ENCODE results near the gene KIAA0513.
A peak's percentile ranks its signal among the peaks of the same experiment; 100 is the strongest.

Gene KIAA0513

DNA sequence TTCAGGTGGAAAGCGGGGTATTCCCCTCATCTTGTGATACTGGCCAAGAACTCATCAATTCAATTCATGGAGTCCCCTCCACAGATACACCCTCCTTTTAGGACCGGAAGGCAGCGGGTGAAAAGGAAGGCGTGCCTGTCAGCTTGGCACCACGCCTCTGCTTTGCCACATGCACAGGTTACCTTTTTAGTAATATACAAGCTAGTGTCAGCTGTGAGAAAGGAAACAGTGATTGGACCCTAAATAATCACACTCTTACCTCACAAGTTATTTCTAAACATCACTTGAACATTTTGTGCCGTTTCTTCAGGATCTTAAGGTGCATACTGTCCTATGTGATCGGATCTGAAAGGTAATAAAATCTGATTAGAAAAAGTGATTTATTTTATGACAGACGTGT, 31.9 kb upstream of the KIAA0513 start:
- Histone ChIP-seq H3K4me3 (ENCODE audit: low read depth, low read length) (no peak overlapping the region), H3K9me3 (ENCODE audit: control insufficient read depth, insufficient read depth, low read length) (no peaks in the 10 kb centered on the region), H3K36me3 (ENCODE audit: control insufficient read depth, insufficient read depth, low read length) (peaks cover 11% of the 10 kb centered on the region), H3K4me1 (ENCODE audit: control insufficient read depth, insufficient read depth, low read length) (no peaks in the 10 kb centered on the region), H3K27me3 (ENCODE audit: control insufficient read depth, insufficient read depth, low read length) (no peaks in the 10 kb centered on the region), H3K9ac (ENCODE audit: low read depth, low read length) (no peak overlapping the region)

DNA sequence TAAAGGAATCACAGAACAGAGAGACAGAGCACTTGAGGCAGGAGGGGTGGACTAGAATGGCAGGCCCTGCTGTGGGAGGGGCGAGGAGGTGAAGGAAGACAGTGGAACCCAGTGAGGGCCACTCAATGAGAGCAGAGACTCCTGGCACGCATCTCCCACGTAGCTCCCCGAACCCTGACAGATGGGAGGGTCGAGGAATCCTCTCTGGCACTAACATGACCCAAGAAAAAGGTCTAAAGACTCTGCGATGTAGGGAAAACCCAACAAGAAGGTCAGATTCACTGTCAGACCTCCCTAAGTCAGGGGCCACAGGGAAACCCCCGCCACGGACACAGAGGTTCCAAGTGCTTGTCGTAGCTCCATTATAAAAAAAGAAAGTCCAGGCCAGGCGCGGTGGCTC, 31.2 kb upstream of the KIAA0513 start:
- Histone ChIP-seq H3K36me3 (ENCODE audit: control insufficient read depth, insufficient read depth, low read length) (peaks cover 11% of the 10 kb centered on the region), H3K9ac (ENCODE audit: low read depth, low read length) (no peak overlapping the region), H3K4me1 (ENCODE audit: control insufficient read depth, insufficient read depth, low read length) (no peaks in the 10 kb centered on the region), H3K4me3 (ENCODE audit: low read depth, low read length) (no peak overlapping the region), H3K27me3 (ENCODE audit: control insufficient read depth, insufficient read depth, low read length) (no peaks in the 10 kb centered on the region), H3K9me3 (ENCODE audit: control insufficient read depth, insufficient read depth, low read length) (no peaks in the 10 kb centered on the region)

- H3K4me3 ChIP-seq (ENCODE audit: low read depth, low read length), result no peak overlapping the region
- peaks cover 11% of the 10 kb centered on the region for H3K4me1 ChIP-seq (ENCODE audit: control insufficient read depth, insufficient read depth, low read length)
- no peaks in the 10 kb centered on the region for H3K9me3 ChIP-seq (ENCODE audit: control insufficient read depth, insufficient read depth, low read length)
- no peak overlapping the region for H3K9ac ChIP-seq (ENCODE audit: low read depth, low read length)
- peaks cover 7% of the 10 kb centered on the region for H3K36me3 ChIP-seq (ENCODE audit: control insufficient read depth, insufficient read depth, low read length)
- no peaks in the 10 kb centered on the region for H3K27me3 ChIP-seq (ENCODE audit: control insufficient read depth, insufficient read depth, low read length)
Observed at GRCh38 chr16:84999200-84999599, 28.4 kb upstream of the KIAA0513 start.

- Histone ChIP-seq H3K36me3 (ENCODE audit: control insufficient read depth, insufficient read depth, low read length) (peaks cover under 1% of the 10 kb centered on the region), H3K9ac (ENCODE audit: low read depth, low read length) (no peak overlapping the region), H3K4me3 (ENCODE audit: low read depth, low read length) (no peak overlapping the region), H3K9me3 (ENCODE audit: control insufficient read depth, insufficient read depth, low read length) (no peaks in the 10 kb centered on the region), H3K27me3 (ENCODE audit: control insufficient read depth, insufficient read depth, low read length) (no peaks in the 10 kb centered on the region), H3K4me1 (ENCODE audit: control insufficient read depth, insufficient read depth, low read length) (peaks cover 16% of the 10 kb centered on the region)
Observed at GRCh38 chr16:84999857-85000480, 27.6 kb upstream of the KIAA0513 start.

- H3K9me3 ChIP-seq (ENCODE audit: control insufficient read depth, insufficient read depth, low read length), result no peaks in the 10 kb centered on the region
- no peaks in the 10 kb centered on the region for H3K36me3 ChIP-seq (ENCODE audit: control insufficient read depth, insufficient read depth, low read length)
- H3K9ac ChIP-seq (ENCODE audit: low read depth, low read length), result no peak overlapping the region
- H3K27me3 ChIP-seq (ENCODE audit: control insufficient read depth, insufficient read depth, low read length), result no peaks in the 10 kb centered on the region
- peaks cover 19% of the 10 kb centered on the region for H3K4me1 ChIP-seq (ENCODE audit: control insufficient read depth, insufficient read depth, low read length)
- no peak overlapping the region for H3K4me3 ChIP-seq (ENCODE audit: low read depth, low read length)
Observed at GRCh38 chr16:85002099-85002541, 25.5 kb upstream of the KIAA0513 start.

GRCh38 chr16:85002608-85003007, 25.0 kb upstream of the KIAA0513 start:
- Histone ChIP-seq H3K9ac (ENCODE audit: low read depth, low read length) (peak overlapping the region; percentile 37), H3K27me3 (ENCODE audit: control insufficient read depth, insufficient read depth, low read length) (no peaks in the 10 kb centered on the region), H3K4me3 (ENCODE audit: low read depth, low read length) (no peak overlapping the region), H3K9me3 (ENCODE audit: control insufficient read depth, insufficient read depth, low read length) (no peaks in the 10 kb centered on the region), H3K36me3 (ENCODE audit: control insufficient read depth, insufficient read depth, low read length) (no peaks in the 10 kb centered on the region), H3K4me1 (ENCODE audit: control insufficient read depth, insufficient read depth, low read length) (peaks cover 19% of the 10 kb centered on the region)

GRCh38 chr16:85003076-85003475, 24.5 kb upstream of the KIAA0513 start:
- Histone ChIP-seq H3K36me3 (ENCODE audit: control insufficient read depth, insufficient read depth, low read length) (no peaks in the 10 kb centered on the region), H3K4me1 (ENCODE audit: control insufficient read depth, insufficient read depth, low read length) (peaks cover 19% of the 10 kb centered on the region), H3K4me3 (ENCODE audit: low read depth, low read length) (no peak overlapping the region), H3K27me3 (ENCODE audit: control insufficient read depth, insufficient read depth, low read length) (no peaks in the 10 kb centered on the region), H3K9me3 (ENCODE audit: control insufficient read depth, insufficient read depth, low read length) (no peaks in the 10 kb centered on the region), H3K9ac (ENCODE audit: low read depth, low read length) (peak overlapping the region; percentile 37)

DNA sequence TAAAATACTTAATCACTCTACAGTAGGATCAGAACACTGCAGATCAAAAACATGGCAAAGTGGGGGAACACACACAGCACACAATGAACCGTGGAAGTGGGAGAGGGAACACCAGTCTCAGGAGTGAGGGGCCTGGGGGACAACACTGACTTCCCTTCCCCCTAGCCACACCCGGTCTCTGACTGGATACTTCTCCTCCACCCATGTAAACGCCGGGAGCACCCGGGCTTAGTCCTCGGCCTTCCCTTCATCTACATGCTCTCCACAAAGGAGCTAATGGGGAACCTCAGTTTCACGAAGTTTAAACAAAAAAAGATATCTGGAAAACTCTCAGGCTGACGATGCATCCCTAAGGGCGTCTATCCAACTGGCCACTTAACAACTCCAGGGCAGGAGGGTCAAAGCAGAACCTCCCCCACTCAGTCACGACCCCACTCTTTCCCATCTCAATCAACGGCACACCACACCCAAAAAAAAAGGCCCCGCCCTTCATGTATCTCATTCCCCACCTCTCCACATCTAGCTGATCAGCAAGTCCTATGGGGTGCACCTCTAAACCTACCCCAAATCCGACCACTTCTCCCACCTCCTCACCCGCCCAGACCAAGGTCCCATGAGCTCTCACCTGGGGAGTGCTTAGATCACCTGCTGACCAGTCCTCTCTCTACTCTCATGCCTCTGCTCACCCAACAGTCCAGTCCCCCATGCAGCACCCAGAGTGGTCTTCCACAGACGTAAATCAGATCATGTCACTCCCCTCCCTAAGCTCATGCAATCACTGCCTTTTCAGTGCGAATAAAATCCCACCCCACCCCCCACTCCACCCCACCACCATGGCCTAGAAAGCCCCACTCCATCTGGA, 23.6 kb upstream of the KIAA0513 start:
- H3K9me3 ChIP-seq (ENCODE audit: control insufficient read depth, insufficient read depth, low read length), result no peaks in the 10 kb centered on the region
- no peaks in the 10 kb centered on the region for H3K36me3 ChIP-seq (ENCODE audit: control insufficient read depth, insufficient read depth, low read length)
- H3K9ac ChIP-seq (ENCODE audit: low read depth, low read length), result no peak overlapping the region
- H3K4me1 ChIP-seq (ENCODE audit: control insufficient read depth, insufficient read depth, low read length), result peaks cover 19% of the 10 kb centered on the region
- no peak overlapping the region for H3K4me3 ChIP-seq (ENCODE audit: low read depth, low read length)
- no peaks in the 10 kb centered on the region for H3K27me3 ChIP-seq (ENCODE audit: control insufficient read depth, insufficient read depth, low read length)

GRCh38 chr16:85004587-85005205, 22.9 kb upstream of the KIAA0513 start:
- Histone ChIP-seq H3K4me1 (ENCODE audit: control insufficient read depth, insufficient read depth, low read length) (peaks cover 19% of the 10 kb centered on the region), H3K9me3 (ENCODE audit: control insufficient read depth, insufficient read depth, low read length) (no peaks in the 10 kb centered on the region), H3K36me3 (ENCODE audit: control insufficient read depth, insufficient read depth, low read length) (no peaks in the 10 kb centered on the region), H3K9ac (ENCODE audit: low read depth, low read length) (peak overlapping the region; percentile 26), H3K4me3 (ENCODE audit: low read depth, low read length) (no peak overlapping the region), H3K27me3 (ENCODE audit: control insufficient read depth, insufficient read depth, low read length) (no peaks in the 10 kb centered on the region)

DNA sequence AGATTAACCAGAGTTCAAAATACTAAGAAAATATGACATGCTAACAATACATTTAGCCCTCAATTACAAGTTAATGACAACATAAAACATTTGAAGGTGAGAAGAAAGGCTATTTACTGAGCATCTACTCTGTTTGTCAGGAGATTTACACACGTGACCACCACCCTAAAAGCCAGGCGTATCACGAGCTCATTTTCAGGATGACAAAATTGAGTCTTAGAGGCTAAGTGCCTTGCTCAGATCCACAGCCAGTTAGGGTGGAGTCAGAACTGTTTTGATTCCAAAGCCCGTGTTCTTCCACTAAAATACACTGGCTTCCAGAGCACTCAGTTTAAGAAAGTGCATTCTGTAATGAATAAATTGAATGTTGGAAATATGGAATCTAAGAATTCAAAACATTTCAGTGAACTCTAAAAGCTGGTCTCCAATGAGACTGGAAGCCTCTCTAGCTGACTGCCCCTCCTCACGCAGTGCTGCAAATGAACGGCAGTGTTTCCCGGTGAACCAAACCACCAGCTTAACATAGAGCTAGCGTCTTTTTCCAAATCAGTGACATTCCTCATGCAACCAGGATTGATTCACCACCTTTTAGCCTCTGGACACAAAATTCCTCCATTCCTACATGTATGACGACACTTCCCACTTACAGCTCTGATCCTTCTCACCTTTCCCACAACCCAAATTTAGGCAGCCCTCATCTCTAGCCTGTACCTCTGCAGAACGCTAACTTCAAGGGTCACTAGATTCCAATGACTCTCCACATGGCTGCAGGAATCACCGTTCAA, 22.1 kb upstream of the KIAA0513 start:
- H3K9ac ChIP-seq (ENCODE audit: low read depth, low read length), result no peak overlapping the region
- H3K4me3 ChIP-seq (ENCODE audit: low read depth, low read length), result no peak overlapping the region
- H3K36me3 ChIP-seq (ENCODE audit: control insufficient read depth, insufficient read depth, low read length), result no peaks in the 10 kb centered on the region
- H3K4me1 ChIP-seq (ENCODE audit: control insufficient read depth, insufficient read depth, low read length), result peaks cover 19% of the 10 kb centered on the region
- no peaks in the 10 kb centered on the region for H3K9me3 ChIP-seq (ENCODE audit: control insufficient read depth, insufficient read depth, low read length)
- no peaks in the 10 kb centered on the region for H3K27me3 ChIP-seq (ENCODE audit: control insufficient read depth, insufficient read depth, low read length)

- no peaks in the 10 kb centered on the region for H3K27me3 ChIP-seq (ENCODE audit: control insufficient read depth, insufficient read depth, low read length)
- H3K9me3 ChIP-seq (ENCODE audit: control insufficient read depth, insufficient read depth, low read length), result no peaks in the 10 kb centered on the region
- H3K36me3 ChIP-seq (ENCODE audit: control insufficient read depth, insufficient read depth, low read length), result no peaks in the 10 kb centered on the region
- peaks cover 19% of the 10 kb centered on the region for H3K4me1 ChIP-seq (ENCODE audit: control insufficient read depth, insufficient read depth, low read length)
- no peak overlapping the region for H3K4me3 ChIP-seq (ENCODE audit: low read depth, low read length)
- no peak overlapping the region for H3K9ac ChIP-seq (ENCODE audit: low read depth, low read length)
Observed at GRCh38 chr16:85006639-85007038, 21.0 kb upstream of the KIAA0513 start.

Data from iPS-15b (cell line).